ENCODE measurements around the gene ZBTB17. TPM values are rescaled to one million over a fixed set of nuclear protein-coding genes. Genes with fewer than 3 reads are reported as not detected.

The ZBTB17 gene
- total RNA-seq, 1 experiment from 2014 or later, result 17.4 TPM

- Histone ChIP-seq H3K27me3 (ENCODE audit: insufficient read depth, low read depth) (no peaks in the 10 kb centered on the region), H3K27ac (no peak overlapping the region), H3K36me3 (ENCODE audit: low read depth) (no peaks in the 10 kb centered on the region), H4K20me1 (ENCODE audit: insufficient read depth) (no peaks in the 10 kb centered on the region), H3K4me2 (peak overlapping the region; percentile 93), H3K79me2 (ENCODE audit: low read depth) (peaks cover 13% of the 10 kb centered on the region), H3K9me2 (ENCODE audit: insufficient read depth) (no peaks in the 10 kb centered on the region), H3K4me1 (replicated peaks; ENCODE audit: insufficient read depth) (peaks cover 6% of the 10 kb centered on the region), H3F3A (ENCODE audit: insufficient read depth, low read depth) (no peaks in the 10 kb centered on the region), H3K4me3 (peak overlapping the region; percentile 97), H2AFZ (peak overlapping the region; percentile 87; the same call in 1 of the 2 replicates), H3K9me3 (ENCODE audit: insufficient read depth, low read depth) (no peaks in the 10 kb centered on the region)
- BruUV-seq (replicated peaks), result TSS peak; percentile 42
- DNase-seq, result no peak
- CTCF ChIA-PET, result no interaction called here
- intact Hi-C loops (cut with micrococcal nuclease; ENCODE audit: unreplicated experiment), result no loop called here
- no peak for TF ChIP-seq EZH2 (IDR thresholded peaks at IDR 0.05; ENCODE audit: low read depth)
- TF ChIP-seq CTCF (conservative IDR thresholded peaks at IDR 0.05), result no peak
- POLR2A ChIA-PET (ENCODE audit: unreplicated experiment), result no interaction called here
Measured at GRCh38 chr1:15974855-15975254, 1.0 kb downstream of the ZBTB17 start.

GRCh38 chr1:15973772-15974171 is 2.1 kb downstream of the ZBTB17 start:
- H3K9me2 ChIP-seq (ENCODE audit: insufficient read depth), result no peaks in the 10 kb centered on the region
- no peaks in the 10 kb centered on the region for H3F3A ChIP-seq (ENCODE audit: insufficient read depth, low read depth)
- TF ChIP-seq EZH2 (IDR thresholded peaks at IDR 0.05; ENCODE audit: low read depth), result no peak
- no peak for TF ChIP-seq CTCF (conservative IDR thresholded peaks at IDR 0.05)
- no TSS peak for BruUV-seq (replicated peaks)
- no peaks in the 10 kb centered on the region for H3K36me3 ChIP-seq (ENCODE audit: low read depth)
- H3K4me2 ChIP-seq, result no peak overlapping the region
- peaks cover 6% of the 10 kb centered on the region for H3K4me1 ChIP-seq (replicated peaks; ENCODE audit: insufficient read depth)
- H3K79me2 ChIP-seq (ENCODE audit: low read depth), result peaks cover 13% of the 10 kb centered on the region
- no peaks in the 10 kb centered on the region for H3K27me3 ChIP-seq (ENCODE audit: insufficient read depth, low read depth)
- intact Hi-C loops (cut with micrococcal nuclease; ENCODE audit: unreplicated experiment), result no loop called here
- ChIA-PET CTCF (no interaction called here), POLR2A (ENCODE audit: unreplicated experiment) (no interaction called here)
- no peak overlapping the region for H2AFZ ChIP-seq
- no peak overlapping the region for H3K27ac ChIP-seq
- H3K4me3 ChIP-seq, result no peak overlapping the region
- no peak for DNase-seq
- H4K20me1 ChIP-seq (ENCODE audit: insufficient read depth), result no peaks in the 10 kb centered on the region
- no peaks in the 10 kb centered on the region for H3K9me3 ChIP-seq (ENCODE audit: insufficient read depth, low read depth)

GRCh38 chr1:15972409-15972808 is 3.5 kb downstream of the ZBTB17 start:
- no peak for DNase-seq
- no peaks in the 10 kb centered on the region for H3K36me3 ChIP-seq (ENCODE audit: low read depth)
- ChIA-PET POLR2A (ENCODE audit: unreplicated experiment) (no interaction called here), CTCF (interaction anchor here (0.5 kb wide), 1 partner anchor 93 kb away, joined by 4 read pairs; no protein-coding TSS in a partner anchor)
- intact Hi-C loops (cut with micrococcal nuclease; ENCODE audit: unreplicated experiment), result no loop called here
- H3K4me3 ChIP-seq, result no peak overlapping the region
- no TSS peak for BruUV-seq (replicated peaks)
- H3K27ac ChIP-seq, result no peak overlapping the region
- no peaks in the 10 kb centered on the region for H3K9me2 ChIP-seq (ENCODE audit: insufficient read depth)
- no peaks in the 10 kb centered on the region for H3K27me3 ChIP-seq (ENCODE audit: insufficient read depth, low read depth)
- H3K9me3 ChIP-seq (ENCODE audit: insufficient read depth, low read depth), result no peaks in the 10 kb centered on the region
- H3K4me2 ChIP-seq, result no peak overlapping the region
- H3K79me2 ChIP-seq (ENCODE audit: low read depth), result peaks cover 13% of the 10 kb centered on the region
- H4K20me1 ChIP-seq (ENCODE audit: insufficient read depth), result no peaks in the 10 kb centered on the region
- TF ChIP-seq EZH2 (IDR thresholded peaks at IDR 0.05; ENCODE audit: low read depth), result no peak
- TF ChIP-seq CTCF (conservative IDR thresholded peaks at IDR 0.05), result no peak
- H3K4me1 ChIP-seq (replicated peaks; ENCODE audit: insufficient read depth), result peaks cover 6% of the 10 kb centered on the region
- no peaks in the 10 kb centered on the region for H3F3A ChIP-seq (ENCODE audit: insufficient read depth, low read depth)
- H2AFZ ChIP-seq, result no peak overlapping the region
